ENCODE results near the gene RASSF8.

Gene RASSF8

GRCh38 chr12:26124446-26125399 is 166.2 kb downstream of the RASSF8 start, which contains the start of gene BHLHE41:
Gene BHLHE41, minus strand, starts transcription at chr12:26125037. Its CDS starts 258 bp downstream, at chr12:26124779.
- no peak for DNase-seq (ENCODE audit: low spot score)

- peak; percentile 75 for DNase-seq (ENCODE audit: low spot score)
Measured at GRCh38 chr12:26125400-26126339, 167.2 kb downstream of the RASSF8 start.

- peak; percentile 85 for DNase-seq (ENCODE audit: low spot score)
Measured at GRCh38 chr12:26126340-26127284, 168.1 kb downstream of the RASSF8 start.

DNA sequence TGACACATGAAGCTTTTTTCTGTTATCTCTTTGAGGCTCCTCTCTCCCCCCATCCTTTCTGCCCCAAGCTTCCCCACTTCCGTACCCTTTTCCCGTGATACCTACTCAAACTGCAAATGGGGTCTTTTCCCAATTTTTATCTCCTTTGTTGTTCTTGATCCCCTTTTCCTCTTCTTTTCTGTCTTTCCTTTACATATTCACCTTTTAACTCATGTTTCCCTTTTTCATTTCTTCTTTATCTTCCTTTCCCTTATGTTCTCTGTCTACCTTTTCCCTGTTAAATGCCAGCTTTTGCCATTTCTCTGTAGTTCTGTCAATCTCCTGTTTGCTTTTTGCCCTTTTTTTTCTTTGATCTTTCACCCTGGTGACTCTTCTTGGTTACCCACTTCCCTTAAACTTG is 168.9 kb downstream of the RASSF8 start:
- no peak for DNase-seq (ENCODE audit: low spot score)

DNA sequence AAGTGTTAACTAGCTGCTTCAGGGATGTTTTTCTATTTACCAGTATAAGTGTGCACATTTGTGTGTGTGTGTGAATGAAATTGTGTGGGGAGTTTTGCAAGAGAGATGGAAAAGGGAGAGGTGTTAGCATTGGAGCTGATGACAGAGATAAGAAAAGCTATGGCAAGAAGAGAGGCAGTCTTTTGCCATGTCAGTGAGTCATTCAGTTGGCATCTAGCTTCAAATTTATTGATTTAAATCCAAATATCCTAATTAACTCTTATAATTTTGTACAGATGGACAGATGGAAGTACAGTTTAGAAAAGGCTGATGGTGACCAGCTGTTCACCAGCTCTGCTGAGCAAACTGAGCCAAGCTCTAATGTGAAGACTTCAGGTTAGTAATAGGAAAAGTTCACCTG is 169.7 kb downstream of the RASSF8 start:
- no peak for DNase-seq (ENCODE audit: low spot score)

Measured in SK-N-DZ (cell line).